DND-41 (cell line): ENCODE data around the gene ZNF232.
"Not testable (repeated sequence)": the region's sequence is repeated elsewhere in the genome, so short reads cannot be mapped to it uniquely, and the experiment has no call there.

Experiments used
- EZH2 ChIP-seq: IDR thresholded peaks from 3 replicates; pipeline ENCODE4 v1.6.1; 2012; ENCODE audit warnings: borderline replicate concordance, low read depth, mild to moderate bottlenecking, moderate library complexity, low read length, inconsistent platforms; ENCODE audit not compliant: severe bottlenecking
- TF ChIP-seq, protein P1 (sequence below): IDR thresholded peaks from 2 replicates; pipeline ENCODE4 v1.5.1; 2012; ENCODE audit warnings: borderline replicate concordance, low read length, moderate library complexity, mild to moderate bottlenecking; ENCODE audit not compliant: poor library complexity, severe bottlenecking; ENCODE audit errors: extremely low read depth

DNA sequence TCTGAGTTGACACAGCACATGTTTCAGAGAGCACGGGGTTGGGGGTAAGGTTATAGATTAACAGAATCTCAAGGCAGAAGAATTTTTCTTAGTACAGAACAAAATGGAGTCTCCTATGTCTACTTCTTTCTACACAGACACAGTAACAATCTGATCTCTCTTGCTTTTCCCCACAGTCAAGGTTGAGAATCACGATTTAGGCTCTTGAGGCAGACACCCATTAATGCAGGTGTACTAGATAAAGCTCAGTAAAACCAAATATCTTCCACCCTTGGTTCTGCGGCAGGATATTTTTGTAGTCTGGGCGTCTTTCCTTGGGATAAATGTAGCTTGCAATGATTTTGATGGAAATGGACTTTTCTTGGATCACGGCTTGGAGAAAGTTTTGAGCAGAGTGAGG lies 36.2 kb downstream of the ZNF232 start:
- not testable (repeated sequence) for TF ChIP-seq EZH2
- TF ChIP-seq, protein P1, sequence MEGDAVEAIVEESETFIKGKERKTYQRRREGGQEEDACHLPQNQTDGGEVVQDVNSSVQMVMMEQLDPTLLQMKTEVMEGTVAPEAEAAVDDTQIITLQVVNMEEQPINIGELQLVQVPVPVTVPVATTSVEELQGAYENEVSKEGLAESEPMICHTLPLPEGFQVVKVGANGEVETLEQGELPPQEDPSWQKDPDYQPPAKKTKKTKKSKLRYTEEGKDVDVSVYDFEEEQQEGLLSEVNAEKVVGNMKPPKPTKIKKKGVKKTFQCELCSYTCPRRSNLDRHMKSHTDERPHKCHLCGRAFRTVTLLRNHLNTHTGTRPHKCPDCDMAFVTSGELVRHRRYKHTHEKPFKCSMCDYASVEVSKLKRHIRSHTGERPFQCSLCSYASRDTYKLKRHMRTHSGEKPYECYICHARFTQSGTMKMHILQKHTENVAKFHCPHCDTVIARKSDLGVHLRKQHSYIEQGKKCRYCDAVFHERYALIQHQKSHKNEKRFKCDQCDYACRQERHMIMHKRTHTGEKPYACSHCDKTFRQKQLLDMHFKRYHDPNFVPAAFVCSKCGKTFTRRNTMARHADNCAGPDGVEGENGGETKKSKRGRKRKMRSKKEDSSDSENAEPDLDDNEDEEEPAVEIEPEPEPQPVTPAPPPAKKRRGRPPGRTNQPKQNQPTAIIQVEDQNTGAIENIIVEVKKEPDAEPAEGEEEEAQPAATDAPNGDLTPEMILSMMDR = not testable (repeated sequence)
